ENCODE results near the gene GPR61. TPM values are rescaled to one million over a fixed set of nuclear protein-coding genes. Genes with fewer than 3 reads are reported as not detected.

Gene GPR61
- total and polyA plus RNA-seq, 9 of the 15 experiments (the other 6 are each of a cell fraction or from before 2014, with no cell fraction given), result 0.04 to 1.1 (median 0.25) TPM; not detected in 4

- no peak for TF ChIP-seq MGA (IDR thresholded peaks at IDR 0.05)
- TF ChIP-seq PREB (CRISPR knock-in tag; IDR thresholded peaks at IDR 0.05), result no peak
- TF ChIP-seq RNF2 (IDR thresholded peaks at IDR 0.05), result no peak
- no peak for TF ChIP-seq ZNF518B (CRISPR knock-in tag; IDR thresholded peaks at IDR 0.05)
- no peak for TF ChIP-seq KLF16 (IDR thresholded peaks at IDR 0.05)
- TF ChIP-seq HDGF (IDR thresholded peaks at IDR 0.05), result no peak
- TF ChIP-seq CCAR2 (IDR thresholded peaks at IDR 0.05; ENCODE audit: low read depth, low read length), result no peak
- no peak for TF ChIP-seq NR3C1 (CRISPR knock-in tag; IDR thresholded peaks at IDR 0.05)
- no peak for TF ChIP-seq FOXP1 (CRISPR knock-in tag; IDR thresholded peaks at IDR 0.05)
- TF ChIP-seq ZBED1 (IDR thresholded peaks at IDR 0.05), result no peak
- TF ChIP-seq ZNF277 (CRISPR knock-in tag; IDR thresholded peaks at IDR 0.05; ENCODE audit: borderline replicate concordance), result no peak
- no peak for TF ChIP-seq TEAD1 (CRISPR knock-in tag; IDR thresholded peaks at IDR 0.05)
- no peak for TF ChIP-seq FOXJ3 (CRISPR knock-in tag; IDR thresholded peaks at IDR 0.05)
Measured at GRCh38 chr1:109566982-109567381, 27.3 kb downstream of the GPR61 start (continued).

All from K562 (cell line).